Measurements from ENCODE around the gene ATP2C1.
"Not testable (repeated sequence)": the region's sequence is repeated elsewhere in the genome, so short reads cannot be mapped to it uniquely, and the experiment has no call there.

The ATP2C1 gene

GRCh38 chr3:130969621-130970020 is 75.7 kb downstream of the ATP2C1 start:
- H3K9me3 Mint-ChIP-seq, result no peaks in the 10 kb centered on the region
- H3K4me3 Mint-ChIP-seq, result no peak overlapping the region
- no peak for DNase-seq
- H3K27me3 Mint-ChIP-seq, result no peaks in the 10 kb centered on the region
- peaks cover 67% of the 10 kb centered on the region for H3K36me3 Mint-ChIP-seq (ENCODE audit: low read depth)
- ATAC-seq, result no peak
- no peak overlapping the region for H3K27ac Mint-ChIP-seq
- H3K4me1 Mint-ChIP-seq, result no peaks in the 10 kb centered on the region

GRCh38 chr3:130971208-130971607 is 77.3 kb downstream of the ATP2C1 start:
- DNase-seq (no peak), ATAC-seq (no peak)
- H3K27me3 Mint-ChIP-seq, result no peaks in the 10 kb centered on the region
- H3K4me3 Mint-ChIP-seq, result no peak overlapping the region
- no peaks in the 10 kb centered on the region for H3K4me1 Mint-ChIP-seq
- H3K27ac Mint-ChIP-seq, result no peak overlapping the region
- H3K9me3 Mint-ChIP-seq, result no peaks in the 10 kb centered on the region
- peaks cover 58% of the 10 kb centered on the region for H3K36me3 Mint-ChIP-seq (ENCODE audit: low read depth)

- H3K36me3 Mint-ChIP-seq (ENCODE audit: low read depth), result peaks cover 51% of the 10 kb centered on the region
- H3K9me3 Mint-ChIP-seq, H3K27me3 Mint-ChIP-seq, H3K4me3 Mint-ChIP-seq, DNase-seq, ATAC-seq, H3K27ac Mint-ChIP-seq, H3K4me1 Mint-ChIP-seq: not testable (repeated sequence)
Measured at GRCh38 chr3:130972592-130972991, 78.7 kb downstream of the ATP2C1 start.

DNA sequence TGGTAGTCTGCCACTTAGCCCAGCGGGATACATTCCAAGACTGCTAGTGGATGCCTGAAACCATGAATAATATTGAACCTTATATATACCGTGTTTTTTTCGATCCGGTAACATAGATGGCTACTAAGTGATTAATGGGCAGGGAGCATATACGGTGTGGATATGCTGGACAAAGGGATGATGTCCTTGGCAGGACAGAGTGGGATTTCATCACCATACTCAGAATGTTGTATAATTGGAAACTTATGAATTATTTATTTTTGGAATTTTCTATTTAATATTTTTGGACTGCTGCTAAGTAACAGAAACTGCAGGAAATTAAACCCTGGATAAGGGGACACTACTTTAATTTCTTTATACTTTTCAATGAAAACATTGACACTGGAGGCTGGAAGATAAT is 79.5 kb downstream of the ATP2C1 start:
- Mint-ChIP-seq H3K27ac (no peak overlapping the region), H3K36me3 (ENCODE audit: low read depth) (peaks cover 46% of the 10 kb centered on the region), H3K9me3 (no peaks in the 10 kb centered on the region), H3K4me3 (no peak overlapping the region), H3K27me3 (no peaks in the 10 kb centered on the region), H3K4me1 (no peaks in the 10 kb centered on the region)
- ATAC-seq (no peak), DNase-seq (no peak)

- peaks cover 42% of the 10 kb centered on the region for H3K36me3 Mint-ChIP-seq (ENCODE audit: low read depth)
- no peak overlapping the region for H3K4me3 Mint-ChIP-seq
- no peaks in the 10 kb centered on the region for H3K4me1 Mint-ChIP-seq
- no peak for DNase-seq
- no peak for ATAC-seq
- H3K9me3 Mint-ChIP-seq, result no peaks in the 10 kb centered on the region
- no peak overlapping the region for H3K27ac Mint-ChIP-seq
- H3K27me3 Mint-ChIP-seq, result no peaks in the 10 kb centered on the region
Measured at GRCh38 chr3:130974201-130974600, 80.3 kb downstream of the ATP2C1 start.

GRCh38 chr3:130975251-130975650 is 81.4 kb downstream of the ATP2C1 start:
- no peak for DNase-seq
- Mint-ChIP-seq H3K4me3 (no peak overlapping the region), H3K27me3 (no peaks in the 10 kb centered on the region), H3K9me3 (no peaks in the 10 kb centered on the region), H3K36me3 (ENCODE audit: low read depth) (peaks cover 41% of the 10 kb centered on the region), H3K4me1 (no peaks in the 10 kb centered on the region), H3K27ac (no peak overlapping the region)
- no peak for ATAC-seq

DNA sequence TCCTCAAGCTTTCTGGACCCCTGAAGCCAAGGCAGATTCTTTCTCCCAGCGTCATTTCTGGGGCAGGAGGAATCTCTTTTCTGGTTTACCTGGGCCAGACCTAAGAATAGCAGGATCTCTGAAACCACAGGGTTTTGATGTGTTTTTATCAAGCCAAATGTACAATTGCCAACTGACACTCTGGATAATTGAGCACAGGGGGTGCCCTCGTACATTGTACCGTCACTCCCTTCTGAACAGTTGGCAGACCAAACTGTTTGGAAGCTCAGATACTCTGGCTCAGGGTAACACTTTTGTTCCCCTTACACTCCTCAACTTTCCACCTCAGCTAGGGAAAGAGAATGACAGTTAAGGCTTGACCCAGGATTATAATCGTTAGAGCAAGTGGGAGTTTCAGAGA is 82.8 kb downstream of the ATP2C1 start:
- H3K27ac Mint-ChIP-seq, result no peak overlapping the region

GRCh38 chr3:130979117-130979516 is 85.2 kb downstream of the ATP2C1 start:
- H3K36me3 Mint-ChIP-seq (ENCODE audit: low read depth), result peaks cover 21% of the 10 kb centered on the region

More for the DNA sequence above, 82.8 kb downstream of the ATP2C1 start:
- ATAC-seq (no peak), DNase-seq (no peak)
- H3K4me3 Mint-ChIP-seq, result no peak overlapping the region
- H3K27me3 Mint-ChIP-seq, result no peaks in the 10 kb centered on the region
- no peaks in the 10 kb centered on the region for H3K4me1 Mint-ChIP-seq
- H3K9me3 Mint-ChIP-seq, result no peaks in the 10 kb centered on the region
- peaks cover 29% of the 10 kb centered on the region for H3K36me3 Mint-ChIP-seq (ENCODE audit: low read depth)

GRCh38 chr3:130981469-130981868 is 87.6 kb downstream of the ATP2C1 start:
- Mint-ChIP-seq H3K36me3 (ENCODE audit: low read depth) (peaks cover 18% of the 10 kb centered on the region), H3K9me3 (no peaks in the 10 kb centered on the region), H3K4me1 (no peaks in the 10 kb centered on the region), H3K27me3 (no peaks in the 10 kb centered on the region), H3K27ac (no peak overlapping the region), H3K4me3 (no peak overlapping the region)
- ATAC-seq (no peak), DNase-seq (no peak)

More at GRCh38 chr3:130979117-130979516, 85.2 kb downstream of the ATP2C1 start:
- Mint-ChIP-seq H3K27me3 (no peaks in the 10 kb centered on the region), H3K4me3 (no peak overlapping the region), H3K9me3 (no peaks in the 10 kb centered on the region), H3K27ac (no peak overlapping the region), H3K4me1 (no peaks in the 10 kb centered on the region)
- DNase-seq (no peak), ATAC-seq (no peak)

DNA sequence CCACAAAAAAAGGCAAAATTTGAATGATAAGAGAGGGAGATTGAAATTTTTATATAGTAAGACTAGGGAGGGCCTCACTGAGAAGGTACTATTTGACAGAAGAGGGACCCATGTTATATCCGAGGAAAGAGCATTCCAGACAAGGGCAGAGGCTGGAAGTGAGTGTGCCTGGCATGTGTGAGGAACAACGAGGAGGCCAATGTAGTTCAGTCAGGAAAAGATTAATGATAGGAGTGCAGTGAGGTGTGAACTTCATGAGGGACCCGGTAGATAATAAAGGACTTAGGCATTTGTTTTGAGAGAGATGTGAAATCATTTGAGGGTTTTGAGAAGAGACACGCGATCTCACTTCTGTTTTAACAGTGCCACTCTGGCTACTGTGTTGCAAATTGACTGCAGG is 96.4 kb downstream of the ATP2C1 start:
- ATAC-seq (no peak), DNase-seq (no peak)
- no peaks in the 10 kb centered on the region for H3K27me3 Mint-ChIP-seq
- H3K9me3 Mint-ChIP-seq, result no peaks in the 10 kb centered on the region
- no peaks in the 10 kb centered on the region for H3K4me1 Mint-ChIP-seq
- no peak overlapping the region for H3K4me3 Mint-ChIP-seq
- peaks cover 13% of the 10 kb centered on the region for H3K36me3 Mint-ChIP-seq (ENCODE audit: low read depth)
- no peak overlapping the region for H3K27ac Mint-ChIP-seq

- Mint-ChIP-seq H3K27ac (no peak overlapping the region), H3K36me3 (ENCODE audit: low read depth) (peaks cover 13% of the 10 kb centered on the region), H3K4me1 (no peaks in the 10 kb centered on the region), H3K4me3 (no peak overlapping the region), H3K9me3 (no peaks in the 10 kb centered on the region), H3K27me3 (no peaks in the 10 kb centered on the region)
- peak; percentile 24 for ATAC-seq
- DNase-seq, result no peak
Measured at GRCh38 chr3:130991126-130991525, 97.2 kb downstream of the ATP2C1 start.

DNA sequence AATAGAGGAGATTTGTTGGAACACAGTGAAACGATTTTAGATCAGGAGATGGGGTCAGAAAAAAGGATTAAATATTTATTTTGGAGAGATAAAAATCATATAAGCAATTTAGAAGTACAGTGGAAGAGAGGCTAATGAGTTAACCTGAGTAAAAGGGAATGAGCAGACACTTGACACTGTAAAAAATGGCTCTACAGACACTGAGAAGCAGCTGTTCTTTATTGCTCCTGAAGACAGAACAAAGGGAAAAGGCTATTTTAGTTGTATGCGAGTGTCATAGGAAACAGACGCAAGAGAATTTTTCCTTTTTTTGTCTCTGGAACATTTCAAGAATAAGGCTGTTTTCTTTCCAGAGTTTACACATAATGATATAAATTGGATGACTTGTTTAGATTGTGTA is 98.5 kb downstream of the ATP2C1 start:
- ATAC-seq (no peak), DNase-seq (no peak)
- no peaks in the 10 kb centered on the region for H3K27me3 Mint-ChIP-seq
- peaks cover 16% of the 10 kb centered on the region for H3K36me3 Mint-ChIP-seq (ENCODE audit: low read depth)
- H3K4me3 Mint-ChIP-seq, result no peak overlapping the region
- no peak overlapping the region for H3K27ac Mint-ChIP-seq
- no peaks in the 10 kb centered on the region for H3K9me3 Mint-ChIP-seq
- no peaks in the 10 kb centered on the region for H3K4me1 Mint-ChIP-seq

DNA sequence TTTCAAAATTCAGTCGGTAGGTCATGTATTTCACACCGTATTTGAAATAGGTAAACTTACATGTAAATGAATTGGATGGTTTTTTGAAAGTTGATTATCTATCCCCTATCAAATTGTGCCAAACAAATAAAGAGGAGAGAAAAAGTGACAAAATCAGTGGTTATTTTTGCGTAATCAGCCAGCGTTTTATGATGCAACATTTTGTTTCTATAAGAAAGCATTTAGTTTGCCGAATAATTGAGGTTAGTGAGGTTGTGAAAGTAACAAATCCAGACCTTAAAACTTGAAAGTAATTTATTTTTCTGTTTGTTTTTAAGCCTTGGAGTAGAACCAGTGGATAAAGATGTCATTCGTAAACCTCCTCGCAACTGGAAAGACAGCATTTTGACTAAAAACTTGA is 103.4 kb downstream of the ATP2C1 start:
- Mint-ChIP-seq H3K9me3 (no peaks in the 10 kb centered on the region), H3K4me1 (no peaks in the 10 kb centered on the region), H3K27me3 (no peaks in the 10 kb centered on the region), H3K4me3 (no peak overlapping the region), H3K36me3 (ENCODE audit: low read depth) (peaks cover 19% of the 10 kb centered on the region), H3K27ac (no peak overlapping the region)
- ATAC-seq (no peak), DNase-seq (no peak)

DNA sequence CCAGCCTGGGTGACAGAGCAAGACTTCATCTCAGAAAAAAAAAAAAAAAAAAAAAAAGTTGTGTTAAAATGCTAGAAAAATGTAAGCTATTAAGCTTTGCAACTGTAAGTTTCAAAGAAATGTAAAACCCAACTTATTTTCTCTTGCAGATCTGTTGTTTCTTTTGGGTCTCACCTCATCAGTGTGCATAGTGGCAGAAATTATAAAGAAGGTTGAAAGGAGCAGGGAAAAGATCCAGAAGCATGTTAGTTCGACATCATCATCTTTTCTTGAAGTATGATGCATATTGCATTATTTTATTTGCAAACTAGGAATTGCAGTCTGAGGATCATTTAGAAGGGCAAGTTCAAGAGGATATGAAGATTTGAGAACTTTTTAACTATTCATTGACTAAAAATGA is 107.2 kb downstream of the ATP2C1 start:
- Mint-ChIP-seq H3K4me1 (peaks cover 12% of the 10 kb centered on the region), H3K27ac (no peak overlapping the region), H3K27me3 (no peaks in the 10 kb centered on the region), H3K36me3 (ENCODE audit: low read depth) (peaks cover 27% of the 10 kb centered on the region), H3K9me3 (no peaks in the 10 kb centered on the region), H3K4me3 (no peak overlapping the region)
- no peak for DNase-seq
- no peak for ATAC-seq

DNA sequence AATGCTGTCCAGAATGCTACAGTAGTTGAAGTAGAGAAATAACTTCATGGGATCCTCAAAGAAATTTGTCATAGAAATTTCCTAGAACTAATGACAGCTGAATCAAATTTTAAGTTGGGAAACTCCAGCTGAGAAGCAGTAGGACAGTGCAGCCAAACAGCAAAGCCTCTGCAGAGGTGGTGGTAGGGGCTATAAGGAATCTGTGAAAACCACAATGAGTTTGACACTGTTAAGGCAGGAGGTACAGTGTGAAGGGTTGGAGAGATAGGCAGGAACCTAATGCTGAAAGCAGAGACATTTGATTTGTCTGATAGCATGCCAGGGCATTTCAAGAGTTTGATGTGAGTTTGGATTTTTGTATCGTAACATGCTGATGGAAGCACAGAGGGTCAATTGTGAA is 110.7 kb downstream of the ATP2C1 start:
- Mint-ChIP-seq H3K27me3 (no peaks in the 10 kb centered on the region), H3K9me3 (no peaks in the 10 kb centered on the region), H3K4me1 (peaks cover 12% of the 10 kb centered on the region), H3K27ac (no peak overlapping the region), H3K36me3 (ENCODE audit: low read depth) (peaks cover 26% of the 10 kb centered on the region), H3K4me3 (no peak overlapping the region)
- ATAC-seq (peak; percentile 49), DNase-seq (no peak)

GRCh38 chr3:131007256-131007655 is 113.4 kb downstream of the ATP2C1 start:
- DNase-seq (no peak), ATAC-seq (no peak)
- H3K27ac Mint-ChIP-seq, result no peak overlapping the region
- H3K27me3 Mint-ChIP-seq, result no peaks in the 10 kb centered on the region
- H3K4me1 Mint-ChIP-seq, result peaks cover 12% of the 10 kb centered on the region
- no peaks in the 10 kb centered on the region for H3K9me3 Mint-ChIP-seq
- no peak overlapping the region for H3K4me3 Mint-ChIP-seq
- peaks cover 30% of the 10 kb centered on the region for H3K36me3 Mint-ChIP-seq (ENCODE audit: low read depth)

Data from activated naive CD8-positive, alpha-beta T cell treated with anti-CD3 and anti-CD28 coated beads, Interleukin-2, amount 50 U/mL, for 24 hours (primary cell).